ENCODE data around the gene IGFALS. TPM values are rescaled to one million over a fixed set of nuclear protein-coding genes. Genes with fewer than 3 reads are reported as not detected.
A peak's percentile ranks its signal among the peaks of the same experiment; 100 is the strongest.

IGFALS gene
- total RNA-seq, 1 experiment from 2014 or later = not detected

- no peaks in the 10 kb centered on the region for H3K9me3 ChIP-seq (ENCODE audit: insufficient read depth, low read depth)
- TF ChIP-seq EZH2 (IDR thresholded peaks at IDR 0.05; ENCODE audit: low read depth) = no peak
- TF ChIP-seq, protein P1, sequence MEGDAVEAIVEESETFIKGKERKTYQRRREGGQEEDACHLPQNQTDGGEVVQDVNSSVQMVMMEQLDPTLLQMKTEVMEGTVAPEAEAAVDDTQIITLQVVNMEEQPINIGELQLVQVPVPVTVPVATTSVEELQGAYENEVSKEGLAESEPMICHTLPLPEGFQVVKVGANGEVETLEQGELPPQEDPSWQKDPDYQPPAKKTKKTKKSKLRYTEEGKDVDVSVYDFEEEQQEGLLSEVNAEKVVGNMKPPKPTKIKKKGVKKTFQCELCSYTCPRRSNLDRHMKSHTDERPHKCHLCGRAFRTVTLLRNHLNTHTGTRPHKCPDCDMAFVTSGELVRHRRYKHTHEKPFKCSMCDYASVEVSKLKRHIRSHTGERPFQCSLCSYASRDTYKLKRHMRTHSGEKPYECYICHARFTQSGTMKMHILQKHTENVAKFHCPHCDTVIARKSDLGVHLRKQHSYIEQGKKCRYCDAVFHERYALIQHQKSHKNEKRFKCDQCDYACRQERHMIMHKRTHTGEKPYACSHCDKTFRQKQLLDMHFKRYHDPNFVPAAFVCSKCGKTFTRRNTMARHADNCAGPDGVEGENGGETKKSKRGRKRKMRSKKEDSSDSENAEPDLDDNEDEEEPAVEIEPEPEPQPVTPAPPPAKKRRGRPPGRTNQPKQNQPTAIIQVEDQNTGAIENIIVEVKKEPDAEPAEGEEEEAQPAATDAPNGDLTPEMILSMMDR (conservative IDR thresholded peaks at IDR 0.05) = no peak
Observed at GRCh38 chr16:1816396-1817275, 23.1 kb upstream of the IGFALS start.

DNA sequence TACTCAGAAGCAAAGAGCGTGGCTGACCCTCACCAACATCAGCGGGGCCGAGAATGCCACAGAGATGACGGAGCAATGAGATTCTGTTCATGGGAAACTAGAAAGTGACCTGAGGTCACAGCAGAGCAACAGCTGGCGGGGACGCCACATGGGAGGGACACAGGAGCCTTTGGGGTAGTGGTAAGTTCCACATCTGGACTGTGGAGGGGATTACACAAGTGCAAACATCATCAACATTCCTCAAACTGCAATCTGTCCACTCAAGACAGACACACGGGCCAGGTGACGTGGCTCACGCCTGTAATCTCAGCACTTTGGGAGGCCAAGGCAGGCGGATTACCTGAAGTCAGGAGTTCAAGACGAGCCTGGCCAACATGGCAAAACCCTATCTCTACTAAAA is 22.0 kb upstream of the IGFALS start:
- H3K79me2 ChIP-seq (ENCODE audit: low read depth) = no peaks in the 10 kb centered on the region
- no peaks in the 10 kb centered on the region for H3K9me3 ChIP-seq (ENCODE audit: insufficient read depth, low read depth)
- no peaks in the 10 kb centered on the region for H4K20me1 ChIP-seq (ENCODE audit: insufficient read depth)
- no peaks in the 10 kb centered on the region for H3K27me3 ChIP-seq (ENCODE audit: insufficient read depth, low read depth)
- POLR2A ChIA-PET (ENCODE audit: unreplicated experiment) = no interaction called here
- 0 out of 2 replicates have a peak, but pooled peaks cover 6% of the 10 kb centered on the region for H3K36me3 ChIP-seq (ENCODE audit: low read depth)
- peaks cover 9% of the 10 kb centered on the region; the same call in 1 of the 2 replicates for H3F3A ChIP-seq (ENCODE audit: insufficient read depth, low read depth)
- BruUV-seq (replicated peaks) = no TSS peak
- CTCF ChIA-PET = no interaction called here
- no peak overlapping the region for H2AFZ ChIP-seq
- no peak overlapping the region for H3K27ac ChIP-seq
- no peaks in the 10 kb centered on the region for H3K9me2 ChIP-seq (ENCODE audit: insufficient read depth)
- intact Hi-C loops (cut with micrococcal nuclease; ENCODE audit: unreplicated experiment) = no loop called here
- no peak for TF ChIP-seq EZH2 (IDR thresholded peaks at IDR 0.05; ENCODE audit: low read depth)
- TF ChIP-seq, protein P1 (conservative IDR thresholded peaks at IDR 0.05) = no peak
- H3K4me3 ChIP-seq = no peak overlapping the region
- H3K4me1 ChIP-seq (replicated peaks; ENCODE audit: insufficient read depth) = no peaks in the 10 kb centered on the region
- no peak for DNase-seq
- H3K4me2 ChIP-seq = no peak overlapping the region

More at GRCh38 chr16:1816396-1817275, 23.1 kb upstream of the IGFALS start:
- H3F3A ChIP-seq (ENCODE audit: insufficient read depth, low read depth) = peaks cover 9% of the 10 kb centered on the region; the same call in 1 of the 2 replicates
- BruUV-seq (replicated peaks) = no TSS peak
- H3K27ac ChIP-seq = no peak overlapping the region
- H3K4me2 ChIP-seq = no peak overlapping the region
- H3K4me1 ChIP-seq (replicated peaks; ENCODE audit: insufficient read depth) = no peaks in the 10 kb centered on the region
- no peaks in the 10 kb centered on the region for H3K27me3 ChIP-seq (ENCODE audit: insufficient read depth, low read depth)
- CTCF ChIA-PET = no interaction called here
- H3K36me3 ChIP-seq (ENCODE audit: low read depth) = 0 out of 2 replicates have a peak, but pooled peaks cover 6% of the 10 kb centered on the region
- H3K79me2 ChIP-seq (ENCODE audit: low read depth) = no peaks in the 10 kb centered on the region
- no peak overlapping the region for H2AFZ ChIP-seq
- intact Hi-C loops (cut with micrococcal nuclease; ENCODE audit: unreplicated experiment) = no loop called here
- no peak overlapping the region for H3K4me3 ChIP-seq
- POLR2A ChIA-PET (ENCODE audit: unreplicated experiment) = no interaction called here
- no peaks in the 10 kb centered on the region for H3K9me2 ChIP-seq (ENCODE audit: insufficient read depth)
- no peak for DNase-seq
- H4K20me1 ChIP-seq (ENCODE audit: insufficient read depth) = no peaks in the 10 kb centered on the region

DNA sequence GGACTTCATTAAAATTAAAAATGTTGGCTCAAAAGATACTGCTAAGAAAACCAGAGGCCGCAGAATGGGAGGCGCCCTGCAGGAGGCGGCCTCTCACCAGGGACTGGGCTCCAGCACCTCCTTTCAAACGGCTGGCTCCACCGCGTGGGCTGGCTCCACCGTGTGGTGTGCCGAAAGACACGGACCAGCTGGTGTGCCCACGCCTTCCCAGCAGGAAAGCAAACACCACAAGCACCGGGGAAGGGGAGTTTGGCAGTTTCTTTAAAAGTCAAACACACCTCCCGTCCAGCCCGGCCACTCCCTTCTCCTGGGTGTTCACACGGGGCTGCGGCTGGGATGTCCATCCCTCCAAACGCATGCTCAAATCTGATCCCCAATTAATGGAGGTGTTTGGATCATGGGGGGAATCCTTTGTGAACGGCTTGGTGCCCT is 19.2 kb upstream of the IGFALS start:
- H3K9me2 ChIP-seq (ENCODE audit: insufficient read depth) = no peaks in the 10 kb centered on the region

More for the DNA sequence above, 19.2 kb upstream of the IGFALS start:
- no peaks in the 10 kb centered on the region for H3K27me3 ChIP-seq (ENCODE audit: insufficient read depth, low read depth)
- H3K4me3 ChIP-seq = no peak overlapping the region
- ChIA-PET CTCF (no interaction called here), POLR2A (ENCODE audit: unreplicated experiment) (no interaction called here)
- peaks cover 9% of the 10 kb centered on the region; the same call in 1 of the 2 replicates for H3F3A ChIP-seq (ENCODE audit: insufficient read depth, low read depth)
- H3K4me2 ChIP-seq = no peak overlapping the region
- H3K9me3 ChIP-seq (ENCODE audit: insufficient read depth, low read depth) = no peaks in the 10 kb centered on the region
- TF ChIP-seq, protein P1 (conservative IDR thresholded peaks at IDR 0.05) = 0 out of 2 replicates have a peak, but pooled peaks have one; percentile 27
- TF ChIP-seq EZH2 (IDR thresholded peaks at IDR 0.05; ENCODE audit: low read depth) = no peak
- H3K79me2 ChIP-seq (ENCODE audit: low read depth) = no peaks in the 10 kb centered on the region
- no peaks in the 10 kb centered on the region for H3K4me1 ChIP-seq (replicated peaks; ENCODE audit: insufficient read depth)
- DNase-seq = no peak
- no peak overlapping the region for H3K27ac ChIP-seq
- H4K20me1 ChIP-seq (ENCODE audit: insufficient read depth) = no peaks in the 10 kb centered on the region
- intact Hi-C loops (cut with micrococcal nuclease; ENCODE audit: unreplicated experiment) = no loop called here
- no TSS peak for BruUV-seq (replicated peaks)
- H2AFZ ChIP-seq = no peak overlapping the region
- 0 out of 2 replicates have a peak, but pooled peaks cover 6% of the 10 kb centered on the region for H3K36me3 ChIP-seq (ENCODE audit: low read depth)
